ENCODE results near the gene SYK.

Gene SYK

GRCh38 chr9:90830051-90830450, 28.4 kb downstream of the SYK start:
- no peak overlapping the region for H3K9ac ChIP-seq (ENCODE audit: low read depth, low read length)
- no peak overlapping the region for H3K4me3 ChIP-seq (ENCODE audit: low read depth, low read length)
- no peaks in the 10 kb centered on the region for H3K9me3 ChIP-seq (ENCODE audit: control insufficient read depth, insufficient read depth, low read length)
- H3K4me1 ChIP-seq (ENCODE audit: control insufficient read depth, insufficient read depth, low read length): no peaks in the 10 kb centered on the region
- H3K27me3 ChIP-seq (ENCODE audit: control insufficient read depth, insufficient read depth, low read length): no peaks in the 10 kb centered on the region
- H3K36me3 ChIP-seq (ENCODE audit: control insufficient read depth, insufficient read depth, low read length): peaks cover 2% of the 10 kb centered on the region

GRCh38 chr9:90830977-90831376, 29.4 kb downstream of the SYK start:
- Histone ChIP-seq H3K4me3 (ENCODE audit: low read depth, low read length) (no peak overlapping the region), H3K4me1 (ENCODE audit: control insufficient read depth, insufficient read depth, low read length) (no peaks in the 10 kb centered on the region), H3K36me3 (ENCODE audit: control insufficient read depth, insufficient read depth, low read length) (peaks cover 2% of the 10 kb centered on the region), H3K27me3 (ENCODE audit: control insufficient read depth, insufficient read depth, low read length) (no peaks in the 10 kb centered on the region), H3K9ac (ENCODE audit: low read depth, low read length) (no peak overlapping the region), H3K9me3 (ENCODE audit: control insufficient read depth, insufficient read depth, low read length) (no peaks in the 10 kb centered on the region)

DNA sequence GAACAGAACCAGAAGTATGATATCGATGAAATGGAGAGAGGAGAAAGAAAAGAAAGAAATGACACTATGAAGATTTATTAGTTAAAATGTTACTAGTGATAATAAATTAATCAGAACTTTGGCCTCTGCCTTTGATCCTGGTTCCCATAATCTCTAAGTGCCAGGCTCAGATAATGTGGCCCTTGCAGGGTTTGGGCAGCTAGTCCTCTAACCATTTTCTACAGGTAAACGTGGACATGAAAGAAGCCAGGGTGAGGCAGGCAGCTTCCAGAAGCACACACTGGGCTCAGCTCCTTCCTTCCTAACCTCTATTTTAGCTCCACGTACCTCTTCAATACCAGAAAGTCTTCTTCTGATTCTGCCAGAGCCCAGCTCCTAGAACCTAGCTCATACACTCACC, 30.6 kb downstream of the SYK start:
- Histone ChIP-seq H3K36me3 (ENCODE audit: control insufficient read depth, insufficient read depth, low read length) (peaks cover 2% of the 10 kb centered on the region), H3K9ac (ENCODE audit: low read depth, low read length) (no peak overlapping the region), H3K27me3 (ENCODE audit: control insufficient read depth, insufficient read depth, low read length) (no peaks in the 10 kb centered on the region), H3K4me3 (ENCODE audit: low read depth, low read length) (no peak overlapping the region), H3K4me1 (ENCODE audit: control insufficient read depth, insufficient read depth, low read length) (no peaks in the 10 kb centered on the region), H3K9me3 (ENCODE audit: control insufficient read depth, insufficient read depth, low read length) (no peaks in the 10 kb centered on the region)

- H3K4me1 ChIP-seq (ENCODE audit: control insufficient read depth, insufficient read depth, low read length): no peaks in the 10 kb centered on the region
- no peaks in the 10 kb centered on the region for H3K9me3 ChIP-seq (ENCODE audit: control insufficient read depth, insufficient read depth, low read length)
- no peak overlapping the region for H3K4me3 ChIP-seq (ENCODE audit: low read depth, low read length)
- H3K27me3 ChIP-seq (ENCODE audit: control insufficient read depth, insufficient read depth, low read length): no peaks in the 10 kb centered on the region
- H3K9ac ChIP-seq (ENCODE audit: low read depth, low read length): no peak overlapping the region
- H3K36me3 ChIP-seq (ENCODE audit: control insufficient read depth, insufficient read depth, low read length): peaks cover 2% of the 10 kb centered on the region
Observed at GRCh38 chr9:90834828-90835595, 33.4 kb downstream of the SYK start.

- no peak overlapping the region for H3K9ac ChIP-seq (ENCODE audit: low read depth, low read length)
- H3K4me1 ChIP-seq (ENCODE audit: control insufficient read depth, insufficient read depth, low read length): no peaks in the 10 kb centered on the region
- no peak overlapping the region for H3K4me3 ChIP-seq (ENCODE audit: low read depth, low read length)
- H3K36me3 ChIP-seq (ENCODE audit: control insufficient read depth, insufficient read depth, low read length): peaks cover 2% of the 10 kb centered on the region
- no peaks in the 10 kb centered on the region for H3K9me3 ChIP-seq (ENCODE audit: control insufficient read depth, insufficient read depth, low read length)
- H3K27me3 ChIP-seq (ENCODE audit: control insufficient read depth, insufficient read depth, low read length): no peaks in the 10 kb centered on the region
Observed at GRCh38 chr9:90836411-90837080, 34.9 kb downstream of the SYK start.

GRCh38 chr9:90838098-90838497, 36.5 kb downstream of the SYK start:
- Histone ChIP-seq H3K36me3 (ENCODE audit: control insufficient read depth, insufficient read depth, low read length) (peaks cover 2% of the 10 kb centered on the region), H3K9ac (ENCODE audit: low read depth, low read length) (no peak overlapping the region), H3K27me3 (ENCODE audit: control insufficient read depth, insufficient read depth, low read length) (no peaks in the 10 kb centered on the region), H3K4me3 (ENCODE audit: low read depth, low read length) (no peak overlapping the region), H3K4me1 (ENCODE audit: control insufficient read depth, insufficient read depth, low read length) (no peaks in the 10 kb centered on the region), H3K9me3 (ENCODE audit: control insufficient read depth, insufficient read depth, low read length) (no peaks in the 10 kb centered on the region)

GRCh38 chr9:90838581-90839154, 37.0 kb downstream of the SYK start:
- H3K9me3 ChIP-seq (ENCODE audit: control insufficient read depth, insufficient read depth, low read length): no peaks in the 10 kb centered on the region
- H3K36me3 ChIP-seq (ENCODE audit: control insufficient read depth, insufficient read depth, low read length): peaks cover 2% of the 10 kb centered on the region
- H3K4me1 ChIP-seq (ENCODE audit: control insufficient read depth, insufficient read depth, low read length): no peaks in the 10 kb centered on the region
- H3K9ac ChIP-seq (ENCODE audit: low read depth, low read length): no peak overlapping the region
- no peaks in the 10 kb centered on the region for H3K27me3 ChIP-seq (ENCODE audit: control insufficient read depth, insufficient read depth, low read length)
- no peak overlapping the region for H3K4me3 ChIP-seq (ENCODE audit: low read depth, low read length)

DNA sequence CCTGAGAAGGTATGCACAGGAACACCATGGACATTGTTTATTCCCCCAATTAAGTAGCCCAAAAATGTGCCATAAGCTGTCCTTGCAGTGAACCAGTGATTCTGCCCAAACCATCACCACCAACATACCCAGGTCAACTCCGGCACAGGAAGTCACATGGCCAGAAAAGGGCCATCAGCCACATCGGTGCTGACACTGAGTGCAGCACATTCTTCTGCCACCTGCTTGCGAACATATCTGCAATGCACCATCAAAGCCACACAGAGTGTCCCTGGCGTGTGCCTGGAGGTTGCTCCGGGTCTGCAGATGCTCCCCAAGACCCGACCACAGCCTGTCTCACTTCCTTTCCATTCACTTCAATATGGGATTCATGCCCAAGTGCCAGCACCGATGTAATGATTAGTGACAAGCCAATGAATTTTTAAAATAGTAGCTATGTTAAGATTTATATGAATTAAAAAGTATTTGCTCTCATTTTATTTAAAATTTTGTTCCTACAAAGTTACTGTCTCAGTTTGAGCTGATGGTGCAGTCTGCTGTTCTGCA, 37.6 kb downstream of the SYK start:
- Histone ChIP-seq H3K9me3 (ENCODE audit: control insufficient read depth, insufficient read depth, low read length) (no peaks in the 10 kb centered on the region), H3K4me3 (ENCODE audit: low read depth, low read length) (no peak overlapping the region), H3K27me3 (ENCODE audit: control insufficient read depth, insufficient read depth, low read length) (no peaks in the 10 kb centered on the region), H3K9ac (ENCODE audit: low read depth, low read length) (no peak overlapping the region), H3K36me3 (ENCODE audit: control insufficient read depth, insufficient read depth, low read length) (peaks cover 2% of the 10 kb centered on the region), H3K4me1 (ENCODE audit: control insufficient read depth, insufficient read depth, low read length) (no peaks in the 10 kb centered on the region)

DNA sequence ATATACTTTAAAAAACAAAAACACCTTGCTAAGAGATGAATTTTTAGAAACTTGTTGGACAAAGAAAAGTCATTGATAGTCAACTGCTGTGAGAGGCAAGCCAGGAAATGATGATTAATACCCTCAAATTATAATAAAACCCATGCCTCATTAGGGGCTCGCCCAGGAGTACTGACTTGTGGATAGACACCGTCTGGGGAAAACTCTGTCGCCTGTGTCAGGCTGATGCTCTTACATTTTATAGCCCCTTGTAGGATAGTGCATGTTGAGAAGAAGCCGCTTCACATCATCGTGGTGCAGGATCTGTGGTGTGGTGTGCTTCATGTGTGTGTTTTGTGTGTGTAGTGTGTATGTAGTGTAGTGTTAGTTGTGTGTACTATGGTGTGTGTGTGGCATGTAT, 39.1 kb downstream of the SYK start:
- Histone ChIP-seq H3K4me1 (ENCODE audit: control insufficient read depth, insufficient read depth, low read length) (no peaks in the 10 kb centered on the region), H3K4me3 (ENCODE audit: low read depth, low read length) (no peak overlapping the region), H3K9ac (ENCODE audit: low read depth, low read length) (no peak overlapping the region), H3K9me3 (ENCODE audit: control insufficient read depth, insufficient read depth, low read length) (no peaks in the 10 kb centered on the region), H3K27me3 (ENCODE audit: control insufficient read depth, insufficient read depth, low read length) (no peaks in the 10 kb centered on the region), H3K36me3 (ENCODE audit: control insufficient read depth, insufficient read depth, low read length) (no peaks in the 10 kb centered on the region)

- Histone ChIP-seq H3K9ac (ENCODE audit: low read depth, low read length) (no peak overlapping the region), H3K27me3 (ENCODE audit: control insufficient read depth, insufficient read depth, low read length) (no peaks in the 10 kb centered on the region), H3K9me3 (ENCODE audit: control insufficient read depth, insufficient read depth, low read length) (no peaks in the 10 kb centered on the region), H3K4me3 (ENCODE audit: low read depth, low read length) (no peak overlapping the region), H3K4me1 (ENCODE audit: control insufficient read depth, insufficient read depth, low read length) (no peaks in the 10 kb centered on the region), H3K36me3 (ENCODE audit: control insufficient read depth, insufficient read depth, low read length) (no peaks in the 10 kb centered on the region)
Observed at GRCh38 chr9:90841213-90841612, 39.6 kb downstream of the SYK start.

DNA sequence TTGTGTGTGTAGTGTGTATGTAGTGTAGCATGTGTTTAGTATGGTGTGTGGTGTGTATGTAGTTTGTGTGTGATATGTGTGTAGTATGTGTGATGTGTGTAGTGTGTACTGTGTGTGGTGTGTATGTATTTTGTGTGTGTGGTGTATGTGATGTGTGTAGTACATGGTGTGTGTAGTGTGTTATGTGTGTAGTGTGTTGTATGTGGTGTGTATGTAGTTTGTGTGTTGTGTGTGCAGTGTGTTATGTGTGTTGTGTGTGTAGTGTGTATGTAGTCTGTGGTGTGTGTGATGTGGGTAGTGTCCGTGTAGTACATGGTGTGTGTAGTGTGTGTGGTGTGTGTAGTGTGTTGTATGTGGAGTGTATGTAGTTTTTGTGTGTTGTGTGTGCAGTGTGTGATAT, 40.0 kb downstream of the SYK start:
- Histone ChIP-seq H3K4me3 (ENCODE audit: low read depth, low read length) (no peak overlapping the region), H3K9ac (ENCODE audit: low read depth, low read length) (no peak overlapping the region), H3K36me3 (ENCODE audit: control insufficient read depth, insufficient read depth, low read length) (no peaks in the 10 kb centered on the region), H3K27me3 (ENCODE audit: control insufficient read depth, insufficient read depth, low read length) (no peaks in the 10 kb centered on the region), H3K4me1 (ENCODE audit: control insufficient read depth, insufficient read depth, low read length) (no peaks in the 10 kb centered on the region), H3K9me3 (ENCODE audit: control insufficient read depth, insufficient read depth, low read length) (no peaks in the 10 kb centered on the region)
